Measurements from ENCODE around the gene EML5.

EML5 gene

GRCh38 chr14:88707088-88707487 lies 85.7 kb downstream of the EML5 start:
- Histone ChIP-seq H3K36me3 (ENCODE audit: control insufficient read depth in 2 of 2, insufficient read depth in 1 of 2, low read length in 2 of 2) (no peaks in the 10 kb centered on the region), H3K27ac (ENCODE audit: extremely low read depth, low read depth, low read length) (no peak overlapping the region), H3K4me1 (ENCODE audit: control insufficient read depth, insufficient read depth, low read length) (no peaks in the 10 kb centered on the region), H3K4me3 (ENCODE audit: low read depth, low read length) (no peak overlapping the region), H3K9me3 (ENCODE audit: control insufficient read depth, insufficient read depth, low read depth, low read length) (no peaks in the 10 kb centered on the region)
- TF ChIP-seq ZNF394 (tag by site-specific recombination; IDR thresholded peaks at IDR 0.05; ENCODE audit: borderline replicate concordance) (peak; percentile 68; the same call in 1 of the 2 replicates), ZNF677 (tag by site-specific recombination; IDR thresholded peaks at IDR 0.05) (no peak), ZNF473 (tag by site-specific recombination; IDR thresholded peaks at IDR 0.05) (no peak), OSR2 (tag by site-specific recombination; IDR thresholded peaks at IDR 0.05) (no peak), ZNF501 (tag by site-specific recombination; IDR thresholded peaks at IDR 0.05) (no peak), ZNF138 (tag by site-specific recombination; IDR thresholded peaks at IDR 0.05; ENCODE audit: borderline replicate concordance) (no peak), ZNF792 (tag by site-specific recombination; IDR thresholded peaks at IDR 0.05) (no peak), GFI1B (tag by site-specific recombination; IDR thresholded peaks at IDR 0.05) (no peak), SCRT1 (tag by site-specific recombination; IDR thresholded peaks at IDR 0.05; ENCODE audit: borderline replicate concordance) (no peak), ZNF549 (tag by site-specific recombination; IDR thresholded peaks at IDR 0.05) (no peak), ZNF654 (tag by site-specific recombination; IDR thresholded peaks at IDR 0.05; ENCODE audit: low read depth) (no peak), ZNF426 (tag by site-specific recombination; IDR thresholded peaks at IDR 0.05) (peak; percentile 44), ZNF140 (tag by site-specific recombination; IDR thresholded peaks at IDR 0.05) (no peak), ZNF629 (tag by site-specific recombination; IDR thresholded peaks at IDR 0.05) (no peak), SP7 (tag by site-specific recombination; IDR thresholded peaks at IDR 0.05) (no peak), ZNF600 (tag by site-specific recombination; IDR thresholded peaks at IDR 0.05) (no peak), KLF9 (tag by site-specific recombination; IDR thresholded peaks at IDR 0.05; ENCODE audit: low read depth) (no peak), SP3 (tag by site-specific recombination; IDR thresholded peaks at IDR 0.05) (no peak), ZBTB21 (tag by site-specific recombination; IDR thresholded peaks at IDR 0.05) (no peak), ZBTB7A (tag by site-specific recombination; IDR thresholded peaks at IDR 0.05; ENCODE audit: low read depth) (no peak), ZNF555 (tag by site-specific recombination; conservative IDR thresholded peaks at IDR 0.05) (0 out of 2 replicates have a peak, but pooled peaks have one; percentile 17), ZNF169 (tag by site-specific recombination; IDR thresholded peaks at IDR 0.05) (no peak), KLF16 (tag by site-specific recombination; IDR thresholded peaks at IDR 0.05) (no peak), ZBTB11 (tag by site-specific recombination; conservative IDR thresholded peaks at IDR 0.05; ENCODE audit: low read depth) (peak; percentile 46), OVOL3 (tag by site-specific recombination; IDR thresholded peaks at IDR 0.05) (no peak), ZSCAN5A (tag by site-specific recombination; IDR thresholded peaks at IDR 0.05) (no peak)
- TF ChIP-seq, protein P1, sequence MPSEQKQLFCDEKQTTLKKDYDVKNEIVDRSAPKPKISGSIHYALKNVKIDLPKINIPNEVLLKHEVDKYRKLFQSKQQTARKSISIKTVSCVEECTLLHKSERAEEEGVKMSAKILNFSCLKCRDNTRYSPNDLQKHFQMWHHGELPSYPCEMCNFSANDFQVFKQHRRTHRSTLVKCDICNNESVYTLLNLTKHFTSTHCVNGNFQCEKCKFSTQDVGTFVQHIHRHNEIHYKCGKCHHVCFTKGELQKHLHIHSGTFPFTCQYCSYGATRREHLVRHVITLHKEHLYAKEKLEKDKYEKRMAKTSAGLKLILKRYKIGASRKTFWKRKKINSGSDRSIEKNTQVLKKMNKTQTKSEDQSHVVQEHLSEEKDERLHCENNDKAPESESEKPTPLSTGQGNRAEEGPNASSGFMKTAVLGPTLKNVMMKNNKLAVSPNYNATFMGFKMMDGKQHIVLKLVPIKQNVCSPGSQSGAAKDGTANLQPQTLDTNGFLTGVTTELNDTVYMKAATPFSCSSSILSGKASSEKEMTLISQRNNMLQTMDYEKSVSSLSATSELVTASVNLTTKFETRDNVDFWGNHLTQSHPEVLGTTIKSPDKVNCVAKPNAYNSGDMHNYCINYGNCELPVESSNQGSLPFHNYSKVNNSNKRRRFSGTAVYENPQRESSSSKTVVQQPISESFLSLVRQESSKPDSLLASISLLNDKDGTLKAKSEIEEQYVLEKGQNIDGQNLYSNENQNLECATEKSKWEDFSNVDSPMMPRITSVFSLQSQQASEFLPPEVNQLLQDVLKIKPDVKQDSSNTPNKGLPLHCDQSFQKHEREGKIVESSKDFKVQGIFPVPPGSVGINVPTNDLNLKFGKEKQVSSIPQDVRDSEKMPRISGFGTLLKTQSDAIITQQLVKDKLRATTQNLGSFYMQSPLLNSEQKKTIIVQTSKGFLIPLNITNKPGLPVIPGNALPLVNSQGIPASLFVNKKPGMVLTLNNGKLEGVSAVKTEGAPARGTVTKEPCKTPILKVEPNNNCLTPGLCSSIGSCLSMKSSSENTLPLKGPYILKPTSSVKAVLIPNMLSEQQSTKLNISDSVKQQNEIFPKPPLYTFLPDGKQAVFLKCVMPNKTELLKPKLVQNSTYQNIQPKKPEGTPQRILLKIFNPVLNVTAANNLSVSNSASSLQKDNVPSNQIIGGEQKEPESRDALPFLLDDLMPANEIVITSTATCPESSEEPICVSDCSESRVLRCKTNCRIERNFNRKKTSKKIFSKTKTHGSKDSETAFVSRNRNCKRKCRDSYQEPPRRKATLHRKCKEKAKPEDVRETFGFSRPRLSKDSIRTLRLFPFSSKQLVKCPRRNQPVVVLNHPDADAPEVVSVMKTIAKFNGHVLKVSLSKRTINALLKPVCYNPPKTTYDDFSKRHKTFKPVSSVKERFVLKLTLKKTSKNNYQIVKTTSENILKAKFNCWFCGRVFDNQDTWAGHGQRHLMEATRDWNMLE (tag by site-specific recombination; conservative IDR thresholded peaks at IDR 0.05; ENCODE audit: low read depth): peak; percentile 55
- TF ChIP-seq, protein P2, sequence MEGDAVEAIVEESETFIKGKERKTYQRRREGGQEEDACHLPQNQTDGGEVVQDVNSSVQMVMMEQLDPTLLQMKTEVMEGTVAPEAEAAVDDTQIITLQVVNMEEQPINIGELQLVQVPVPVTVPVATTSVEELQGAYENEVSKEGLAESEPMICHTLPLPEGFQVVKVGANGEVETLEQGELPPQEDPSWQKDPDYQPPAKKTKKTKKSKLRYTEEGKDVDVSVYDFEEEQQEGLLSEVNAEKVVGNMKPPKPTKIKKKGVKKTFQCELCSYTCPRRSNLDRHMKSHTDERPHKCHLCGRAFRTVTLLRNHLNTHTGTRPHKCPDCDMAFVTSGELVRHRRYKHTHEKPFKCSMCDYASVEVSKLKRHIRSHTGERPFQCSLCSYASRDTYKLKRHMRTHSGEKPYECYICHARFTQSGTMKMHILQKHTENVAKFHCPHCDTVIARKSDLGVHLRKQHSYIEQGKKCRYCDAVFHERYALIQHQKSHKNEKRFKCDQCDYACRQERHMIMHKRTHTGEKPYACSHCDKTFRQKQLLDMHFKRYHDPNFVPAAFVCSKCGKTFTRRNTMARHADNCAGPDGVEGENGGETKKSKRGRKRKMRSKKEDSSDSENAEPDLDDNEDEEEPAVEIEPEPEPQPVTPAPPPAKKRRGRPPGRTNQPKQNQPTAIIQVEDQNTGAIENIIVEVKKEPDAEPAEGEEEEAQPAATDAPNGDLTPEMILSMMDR (tag by site-specific recombination; IDR thresholded peaks at IDR 0.05): no peak
- POLR2A ChIA-PET: no interaction called here
- CTCF ChIA-PET: interaction anchor here (0.5 kb wide), 1 partner anchor 72 kb away, joined by 3 read pairs; no protein-coding TSS in a partner anchor

Measured in HEK293 (cell line).